IPS DF 6.9 (cell line): ENCODE results near the gene BIK.

Experiments used
- DNase-seq: peaks from one replicate; pipeline ENCODE4 v3.0.0-alpha.2; 2013; ENCODE audit warnings: low read depth, low spot score
- H3K27ac ChIP-seq: one replicate; pipeline ENCODE4 v1.5.1; 2013; ENCODE audit warnings: low read length, control low read depth
- H3K27me3 ChIP-seq: 2 replicates; pipeline ENCODE4 v1.6.1; 2013; ENCODE audit warnings: mild to moderate bottlenecking, low read length; ENCODE audit not compliant: control insufficient read depth, insufficient read depth
- H3K36me3 ChIP-seq: 2 replicates; pipeline ENCODE4 v1.6.1; 2013; ENCODE audit warnings: low read length; ENCODE audit not compliant: control insufficient read depth, insufficient read depth
- H3K4me1 ChIP-seq: 2 replicates; pipeline ENCODE4 v1.6.1; 2013; ENCODE audit warnings: low read length; ENCODE audit not compliant: control insufficient read depth, insufficient read depth
- H3K4me3 ChIP-seq: 2 replicates; pipeline ENCODE4 v1.5.1; 2013; ENCODE audit warnings: mild to moderate bottlenecking, low read length
- H3K9me3 ChIP-seq: 2 replicates; pipeline ENCODE4 v1.6.1; 2013; ENCODE audit warnings: low read length, inconsistent platforms; ENCODE audit not compliant: control insufficient read depth, insufficient read depth
- WGBS: extraction: QIAGEN DNeasy Blood & Tissue Kit; methylation state at CpG from one replicate; pipeline ENCODE4 v1.1.7; 2013; ENCODE audit warnings: mixed read lengths, missing lambda C conversion rate; ENCODE audit not compliant: insufficient read length, insufficient coverage; 5-methylcytosine and 5-hydroxymethylcytosine counted together

BIK gene

DNA sequence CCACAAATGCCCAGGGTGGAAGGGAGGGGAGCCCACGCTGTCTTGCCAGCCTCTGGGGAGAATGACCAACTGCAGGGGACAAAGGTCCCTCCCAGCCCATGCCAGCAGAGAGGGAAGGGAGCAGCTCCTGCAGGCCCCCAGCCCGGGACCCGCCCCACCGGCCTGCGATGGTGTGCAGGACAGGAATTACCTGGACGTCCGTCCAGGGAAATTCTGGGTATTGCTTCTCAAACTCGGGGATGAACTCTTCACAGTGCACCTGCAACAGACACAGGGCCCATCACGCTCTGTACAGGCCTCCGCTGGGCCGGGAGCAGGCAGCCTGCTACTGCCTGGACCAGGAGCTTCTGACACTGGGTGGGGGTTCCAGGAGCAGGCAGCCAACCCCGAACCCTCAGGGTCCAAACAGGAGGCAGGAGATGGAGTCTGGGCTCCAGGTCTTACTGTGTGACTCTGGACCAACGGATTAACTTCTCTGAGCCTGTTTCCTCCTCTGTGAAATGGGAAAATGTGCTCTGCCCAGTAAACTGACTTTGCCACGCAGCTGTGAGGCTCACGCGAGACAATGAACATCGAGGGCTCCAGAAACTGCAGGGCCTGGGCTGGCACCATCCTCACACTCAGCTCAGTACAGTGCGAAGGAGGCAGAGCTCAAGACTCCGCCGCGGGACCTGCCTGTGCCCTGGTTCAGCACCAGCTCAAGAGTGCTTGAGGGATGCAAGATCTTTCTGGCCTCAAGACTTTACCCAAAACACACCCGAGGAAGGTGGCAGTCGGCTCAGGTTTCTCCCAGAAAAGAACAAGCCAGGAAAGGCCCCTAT is 59.0 kb downstream of the BIK start:
- Histone ChIP-seq H3K9me3 (no peaks in the 10 kb centered on the region), H3K4me1 (no peaks in the 10 kb centered on the region), H3K36me3 (peaks cover 51% of the 10 kb centered on the region), H3K27ac (no peak overlapping the region), H3K4me3 (no peak overlapping the region), H3K27me3 (no peaks in the 10 kb centered on the region)
- DNase-seq, result no peak
- WGBS, result no CpG with 5 or more reads among the region's 23 CpGs

- no CpG with 5 or more reads among the region's 9 CpGs for WGBS
Observed at GRCh38 chr22:43170131-43170480, 59.6 kb downstream of the BIK start.

DNA sequence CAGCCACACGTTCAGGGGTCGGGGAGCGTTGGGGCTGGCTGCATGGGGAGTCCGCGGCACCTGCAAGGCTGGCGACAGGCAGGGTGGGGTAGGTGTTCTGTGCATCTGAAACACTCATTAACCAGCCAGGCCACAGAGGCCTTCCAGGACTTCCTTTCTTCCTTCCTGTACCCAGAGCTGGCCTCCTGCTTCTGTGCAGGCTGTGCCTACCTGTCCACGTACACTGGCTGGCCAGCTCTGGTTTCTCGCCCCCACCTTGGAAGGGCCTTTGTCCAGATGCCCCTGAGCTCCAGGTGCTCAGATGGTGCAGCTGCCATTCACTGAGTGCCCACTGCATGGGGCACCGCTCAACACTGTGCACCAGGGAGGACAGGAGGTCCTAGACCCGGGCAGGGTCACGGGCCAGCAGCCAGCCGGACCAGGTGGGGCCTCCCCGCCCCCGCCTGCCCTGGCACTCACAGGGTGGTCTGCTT is 60.5 kb downstream of the BIK start:
- no peaks in the 10 kb centered on the region for H3K9me3 ChIP-seq
- peaks cover 64% of the 10 kb centered on the region for H3K36me3 ChIP-seq
- DNase-seq, result no peak
- no peak overlapping the region for H3K4me3 ChIP-seq
- no peaks in the 10 kb centered on the region for H3K27me3 ChIP-seq
- H3K4me1 ChIP-seq, result no peaks in the 10 kb centered on the region
- no CpG with 5 or more reads among the region's 14 CpGs for WGBS
- H3K27ac ChIP-seq, result no peak overlapping the region

More at GRCh38 chr22:43170131-43170480, 59.6 kb downstream of the BIK start:
- Histone ChIP-seq H3K4me3 (no peak overlapping the region), H3K9me3 (no peaks in the 10 kb centered on the region), H3K36me3 (peaks cover 57% of the 10 kb centered on the region), H3K27me3 (no peaks in the 10 kb centered on the region), H3K4me1 (no peaks in the 10 kb centered on the region), H3K27ac (no peak overlapping the region)
- DNase-seq, result no peak

GRCh38 chr22:43171607-43172006 is 61.1 kb downstream of the BIK start:
- H3K36me3 ChIP-seq, result peaks cover 67% of the 10 kb centered on the region
- no CpG with 5 or more reads among the region's 12 CpGs for WGBS
- no peak overlapping the region for H3K4me3 ChIP-seq
- H3K9me3 ChIP-seq, result no peaks in the 10 kb centered on the region
- H3K4me1 ChIP-seq, result no peaks in the 10 kb centered on the region
- no peak overlapping the region for H3K27ac ChIP-seq
- DNase-seq, result no peak
- H3K27me3 ChIP-seq, result no peaks in the 10 kb centered on the region

GRCh38 chr22:43172191-43172590 is 61.6 kb downstream of the BIK start:
- Histone ChIP-seq H3K4me1 (no peaks in the 10 kb centered on the region), H3K4me3 (no peak overlapping the region), H3K27me3 (no peaks in the 10 kb centered on the region), H3K36me3 (peaks cover 66% of the 10 kb centered on the region), H3K27ac (no peak overlapping the region), H3K9me3 (no peaks in the 10 kb centered on the region)
- no peak for DNase-seq
- WGBS, result no CpG with 5 or more reads among the region's 19 CpGs

GRCh38 chr22:43173566-43173965 is 63.0 kb downstream of the BIK start:
- Histone ChIP-seq H3K36me3 (peaks cover 57% of the 10 kb centered on the region), H3K27me3 (no peaks in the 10 kb centered on the region), H3K9me3 (no peaks in the 10 kb centered on the region), H3K4me3 (no peak overlapping the region), H3K27ac (no peak overlapping the region), H3K4me1 (no peaks in the 10 kb centered on the region)
- no CpG with 5 or more reads among the region's 9 CpGs for WGBS
- DNase-seq, result no peak

- Histone ChIP-seq H3K9me3 (no peaks in the 10 kb centered on the region), H3K27me3 (no peaks in the 10 kb centered on the region), H3K27ac (no peak overlapping the region), H3K36me3 (peaks cover 58% of the 10 kb centered on the region), H3K4me3 (no peak overlapping the region), H3K4me1 (no peaks in the 10 kb centered on the region)
- no CpG with 5 or more reads among the region's 39 CpGs for WGBS
- DNase-seq, result no peak
Observed at GRCh38 chr22:43173976-43174720, 63.6 kb downstream of the BIK start.

- H3K4me1 ChIP-seq, result no peaks in the 10 kb centered on the region
- H3K36me3 ChIP-seq, result peaks cover 67% of the 10 kb centered on the region
- WGBS, result no CpG with 5 or more reads among the region's 9 CpGs
- no peak for DNase-seq
- no peaks in the 10 kb centered on the region for H3K9me3 ChIP-seq
- no peak overlapping the region for H3K4me3 ChIP-seq
- no peak overlapping the region for H3K27ac ChIP-seq
- no peaks in the 10 kb centered on the region for H3K27me3 ChIP-seq
Observed at GRCh38 chr22:43174941-43175531, 64.5 kb downstream of the BIK start.

DNA sequence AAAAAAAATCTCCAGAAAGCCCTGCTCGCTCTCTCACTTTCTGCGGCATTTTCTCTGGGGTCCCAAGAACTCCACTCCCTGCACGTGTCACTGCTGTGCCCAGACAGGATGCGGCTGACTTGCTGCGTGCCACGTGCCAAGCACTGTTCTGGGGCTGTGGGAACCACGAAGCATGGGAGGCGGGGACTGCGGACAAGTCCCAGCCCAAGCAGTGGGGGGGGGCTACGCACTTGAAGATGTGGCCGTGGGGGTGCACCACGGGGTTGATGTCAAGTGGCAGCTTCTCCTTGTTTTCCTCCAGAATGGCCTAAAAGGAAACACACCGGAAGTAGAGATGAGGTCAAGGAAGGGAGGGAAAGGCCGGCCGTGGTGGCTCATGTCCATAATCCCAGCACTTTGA is 65.5 kb downstream of the BIK start:
- Histone ChIP-seq H3K36me3 (peaks cover 70% of the 10 kb centered on the region), H3K27ac (no peak overlapping the region), H3K27me3 (no peaks in the 10 kb centered on the region), H3K9me3 (no peaks in the 10 kb centered on the region), H3K4me3 (no peak overlapping the region), H3K4me1 (no peaks in the 10 kb centered on the region)
- WGBS, result no CpG with 5 or more reads among the region's 15 CpGs
- no peak for DNase-seq

DNA sequence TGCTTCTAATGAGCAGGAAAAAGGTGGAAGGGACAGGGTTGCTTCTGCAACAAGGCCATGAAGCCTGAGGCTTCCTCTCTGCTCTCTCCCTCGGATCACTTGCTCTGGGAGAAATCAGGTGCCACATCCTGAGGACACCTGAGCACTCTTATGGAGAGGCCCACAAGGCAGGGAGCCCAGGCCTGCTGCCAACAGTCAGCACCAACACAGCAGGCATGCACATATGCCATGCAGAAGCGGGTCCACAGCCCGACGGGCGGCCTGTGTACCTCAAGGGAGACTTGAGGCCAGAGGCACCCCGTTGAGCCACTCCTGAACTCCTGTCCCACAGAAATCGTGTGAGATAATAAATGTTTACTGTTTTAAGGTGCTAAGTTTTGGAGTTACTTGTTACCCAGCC is 66.9 kb downstream of the BIK start:
- peaks cover 62% of the 10 kb centered on the region for H3K36me3 ChIP-seq
- H3K27me3 ChIP-seq, result no peaks in the 10 kb centered on the region
- no peaks in the 10 kb centered on the region for H3K9me3 ChIP-seq
- no peaks in the 10 kb centered on the region for H3K4me1 ChIP-seq
- WGBS, result no CpG with 5 or more reads among the region's 7 CpGs
- no peak for DNase-seq
- no peak overlapping the region for H3K27ac ChIP-seq
- no peak overlapping the region for H3K4me3 ChIP-seq
